Liver (tissue), 9 donors: Measurements from ENCODE around the gene SCUBE3. TPM values are rescaled to one million over a fixed set of nuclear protein-coding genes. Genes with fewer than 3 reads are reported as not detected.

Source experiments
- DNase-seq: peaks from one replicate; pipeline ENCODE4 v3.0.0-alpha.2; 2017; ENCODE audit warnings: low spot score
- H3K27ac ChIP-seq, 2 donors: one replicate each; pipeline ENCODE4 v1.7.0; 2013; ENCODE audit warnings: inconsistent platforms in 2 of 2, low read length in 2 of 2, control low read depth in 1 of 2, low read depth in 1 of 2, mild to moderate bottlenecking in 1 of 2
- H3K27me3 ChIP-seq, 4 donors: one replicate each; pipeline versions ENCODE4 v1.6.1 to v1.7.0; 2013; ENCODE audit warnings: low read length in 3 of 4, inconsistent platforms in 1 of 4, mild to moderate bottlenecking in 1 of 4, moderate library complexity in 1 of 4; ENCODE audit not compliant: control insufficient read depth in 4 of 4, insufficient read depth in 4 of 4
- H3K36me3 ChIP-seq, 4 donors: one replicate each; pipeline versions ENCODE4 v1.6.1 to v1.7.0; 2013; ENCODE audit warnings: low read length in 3 of 4, mild to moderate bottlenecking in 3 of 4, low read depth in 1 of 4, moderate library complexity in 1 of 4; ENCODE audit not compliant: control insufficient read depth in 4 of 4, insufficient read depth in 3 of 4
- H3K4me1 ChIP-seq, 4 donors: one replicate each; pipeline versions ENCODE4 v1.6.1 to v1.7.0; 2013; ENCODE audit warnings: low read length in 3 of 4, mild to moderate bottlenecking in 3 of 4, moderate library complexity in 1 of 4; ENCODE audit not compliant: control insufficient read depth in 4 of 4, insufficient read depth in 4 of 4
- H3K4me3 ChIP-seq, 3 donors: one replicate each; pipeline versions ENCODE4 v1.6.1 to v1.7.0; 2013; ENCODE audit warnings: low read length in 3 of 3, control low read depth in 1 of 3, low read depth in 1 of 3, mild to moderate bottlenecking in 1 of 3
- H3K9ac ChIP-seq, 2 donors: one replicate each; pipeline ENCODE4 v1.7.0; 2013; ENCODE audit warnings: low read length in 2 of 2, mild to moderate bottlenecking in 2 of 2, moderate library complexity in 2 of 2, control low read depth in 1 of 2, low read depth in 1 of 2
- H3K9me3 ChIP-seq, 4 donors: one replicate each; pipeline versions ENCODE4 v1.6.1 to v1.7.0; 2013; ENCODE audit warnings: low read length in 3 of 4; ENCODE audit not compliant: control insufficient read depth in 4 of 4
- ATF3 ChIP-seq: IDR thresholded peaks from 2 replicates; pipeline ENCODE4 v1.6.1; 2016; ENCODE audit warnings: antibody characterized with exemption
- CTCF ChIP-seq: fragments of 150-350 bp; IDR thresholded peaks from 2 replicates; pipeline ENCODE4 v1.5.1; 2017; ENCODE audit warnings: improper control_type of control experiment, low read depth, low read length; ENCODE audit not compliant: missing input control
- EGR1 ChIP-seq, 2 donors: IDR thresholded peaks; 2 replicates each; pipeline ENCODE4 v1.6.1; 2016 to 2018; ENCODE audit warnings: antibody characterized with exemption in 2 of 2, low read depth in 2 of 2
- FOXA1 ChIP-seq: IDR thresholded peaks from 2 replicates; pipeline ENCODE4 v1.6.1; 2016; ENCODE audit warnings: antibody characterized with exemption
- FOXA2 ChIP-seq: IDR thresholded peaks from 2 replicates; pipeline ENCODE4 v1.6.1; 2016; ENCODE audit warnings: antibody characterized with exemption
- GABPA ChIP-seq, 2 donors: IDR thresholded peaks in 1 of 2; conservative IDR thresholded peaks in 1 of 2; 2 replicates each; pipeline ENCODE4 v1.6.1; 2016; ENCODE audit warnings: antibody characterized with exemption in 2 of 2, mild to moderate bottlenecking in 1 of 2, moderate library complexity in 1 of 2
- HNF4A ChIP-seq, 2 donors: conservative IDR thresholded peaks; 2 replicates each; pipeline ENCODE4 v1.6.1; 2016; ENCODE audit warnings: antibody characterized with exemption in 2 of 2, mild to moderate bottlenecking in 2 of 2
- HNF4G ChIP-seq: IDR thresholded peaks from 2 replicates; pipeline ENCODE4 v1.6.1; 2016; ENCODE audit warnings: antibody characterized with exemption
- JUND ChIP-seq, 2 donors: IDR thresholded peaks; 2 replicates each; pipeline ENCODE4 v1.6.1; 2016; ENCODE audit warnings: antibody characterized with exemption in 2 of 2
- MAX ChIP-seq: IDR thresholded peaks from 2 replicates; pipeline ENCODE4 v1.6.1; 2016; ENCODE audit warnings: antibody characterized with exemption
- NR2F2 ChIP-seq: IDR thresholded peaks from 2 replicates; pipeline ENCODE4 v1.6.1; 2016; ENCODE audit warnings: antibody characterized with exemption
- SP1 ChIP-seq: IDR thresholded peaks from 2 replicates; pipeline ENCODE4 v1.6.1; 2018; ENCODE audit warnings: antibody characterized with exemption, mild to moderate bottlenecking
- TAF1 ChIP-seq: conservative IDR thresholded peaks from 2 replicates; pipeline ENCODE4 v1.6.1; 2016; ENCODE audit warnings: antibody characterized with exemption, mild to moderate bottlenecking
- YY1 ChIP-seq: IDR thresholded peaks from 2 replicates; pipeline ENCODE4 v1.6.1; 2016; ENCODE audit warnings: antibody characterized with exemption, mild to moderate bottlenecking
- ZBTB33 ChIP-seq: IDR thresholded peaks from 2 replicates; pipeline ENCODE4 v1.6.1; 2016; ENCODE audit warnings: antibody characterized with exemption
- whole genome bisulfite sequencing: extraction: QIAGEN DNeasy Blood & Tissue Kit; methylation state at CpG from one replicate; pipeline ENCODE4 v1.1.7; 2013; 5-methylcytosine and 5-hydroxymethylcytosine counted together
- polyA plus RNA-seq, 2 donors: library from polyadenylated mRNA; stranded (reverse) in 1 of 2; unstranded in 1 of 2; fragments of 200-250 nt in 1 of 2; fragments of >200 nt in 1 of 2; fragmentation: Nextera tagmentation in 1 of 2; extraction: Ambion mirVana in 1 of 2; gene quantifications; one replicate each; pipeline versions ENCODE4 v1.2.1 to v1.2.3, GENCODE V29; 2013 to 2015
- total RNA-seq, 2 donors: library from RNA; depleted of rRNA; stranded (reverse); fragments of >200 nt; gene quantifications; one replicate each; pipeline ENCODE4 v1.2.3, GENCODE V29; 2014
- donor health status: healthy.
- donor health status: healthy.
- donor health status: healthy.
- donor health status: healthy.
- donor health status: healthy.

Gene SCUBE3
- total and polyA plus RNA-seq, 4 donors, result 0.03 to 0.09 (median 0.07) TPM

- Histone ChIP-seq H3K27ac (peak overlapping the region; percentile 66 to 71), H3K4me3 (no peak overlapping the region), H3K27me3 (no peaks in the 10 kb centered on the region), H3K9me3 (no peaks in the 10 kb centered on the region), H3K9ac (peak overlapping the region in 1 of 2 donors; percentile 75), H3K4me1 (no peaks in the 10 kb centered on the region), H3K36me3 (peaks cover 0 to 14% (median 7%) of the 10 kb centered on the region in 4 donors)
- TF ChIP-seq EGR1 (IDR thresholded peaks at IDR 0.05; ENCODE audit: low read depth in 2 of 2) (no peak), HNF4A (conservative IDR thresholded peaks at IDR 0.05) (no peak), TAF1 (no peak), JUND (IDR thresholded peaks at IDR 0.05) (no peak), FOXA1 (no peak)
- WGBS, result 86% methylated on average over 6 of the region's 6 CpGs
- no peak for DNase-seq
Observed at GRCh38 chr6:35298625-35299140, 84.9 kb downstream of the SCUBE3 start.

GRCh38 chr6:35299674-35300073, 85.9 kb downstream of the SCUBE3 start:
- DNase-seq, result no peak
- Histone ChIP-seq H3K27ac (peak overlapping the region in 1 of 2 donors; percentile 29), H3K4me3 (no peak overlapping the region), H3K36me3 (peaks cover 0 to 12% (median 5%) of the 10 kb centered on the region in 4 donors), H3K9me3 (no peaks in the 10 kb centered on the region), H3K4me1 (no peaks in the 10 kb centered on the region), H3K9ac (no peak overlapping the region), H3K27me3 (no peaks in the 10 kb centered on the region)
- 83% methylated on average over 4 of the region's 4 CpGs for WGBS
- TF ChIP-seq HNF4G, result no peak
- TF ChIP-seq EGR1 (IDR thresholded peaks at IDR 0.05; ENCODE audit: low read depth in 2 of 2), result no peak
- TF ChIP-seq ATF3, result no peak
- TF ChIP-seq YY1, result no peak
- TF ChIP-seq ZBTB33, result no peak
- no peak for TF ChIP-seq CTCF
- no peak for TF ChIP-seq JUND (IDR thresholded peaks at IDR 0.05)
- no peak for TF ChIP-seq GABPA (IDR thresholded peaks at IDR 0.05 in 1 of 2, conservative IDR thresholded peaks at IDR 0.05 in 1 of 2)
- no peak for TF ChIP-seq FOXA2
- no peak for TF ChIP-seq SP1
- TF ChIP-seq NR2F2, result no peak
- no peak for TF ChIP-seq MAX
- TF ChIP-seq HNF4A (conservative IDR thresholded peaks at IDR 0.05), result no peak

GRCh38 chr6:35300848-35301247, 87.1 kb downstream of the SCUBE3 start:
- peaks cover 0 to 4% (median 0%) of the 10 kb centered on the region in 4 donors for H3K36me3 ChIP-seq
- H3K4me1 ChIP-seq, result no peaks in the 10 kb centered on the region
- H3K27ac ChIP-seq, result peak overlapping the region in 1 of 2 donors; percentile 13
- no peaks in the 10 kb centered on the region for H3K9me3 ChIP-seq
- H3K9ac ChIP-seq, result no peak overlapping the region
- H3K4me3 ChIP-seq, result no peak overlapping the region
- no peak for DNase-seq
- TF ChIP-seq HNF4G (no peak), JUND (IDR thresholded peaks at IDR 0.05) (no peak), NR2F2 (no peak), MAX (no peak), EGR1 (IDR thresholded peaks at IDR 0.05; ENCODE audit: low read depth in 2 of 2) (no peak)
- no peaks in the 10 kb centered on the region for H3K27me3 ChIP-seq
